Lung (tissue), 12 donors: ENCODE results near the gene CD300E. TPM values are rescaled to one million over a fixed set of nuclear protein-coding genes. Genes with fewer than 3 reads are reported as not detected.
"Not testable (repeated sequence)": the region's sequence is repeated elsewhere in the genome, so short reads cannot be mapped to it uniquely, and the experiment has no call there.

Experiments used
- ATAC-seq: fragments of 200-7000 bp; cut with Tn5 transposase; one replicate; pipeline ENCODE4 v1.9.1; 2020; ENCODE audit warnings: moderate number of reproducible peaks; ENCODE audit not compliant: insufficient read depth, low FRiP score
- DNase-seq, 3 donors: peaks; one replicate each; pipeline ENCODE4 v3.0.0-alpha.2; 2013 to 2017
- H3K27ac ChIP-seq, 2 donors: one replicate each; pipeline ENCODE4 v1.5.1; 2013; ENCODE audit warnings: mild to moderate bottlenecking in 2 of 2, moderate library complexity in 2 of 2, control low read depth in 1 of 2, inconsistent platforms in 1 of 2, low read depth in 1 of 2, low read length in 1 of 2
- H3K27me3 ChIP-seq, 3 donors: one replicate each; pipeline ENCODE4 v1.5.1; 2013; ENCODE audit warnings: low read length in 2 of 3; ENCODE audit not compliant: control insufficient read depth in 3 of 3, insufficient read depth in 3 of 3
- H3K36me3 ChIP-seq, 4 donors: one replicate each; pipeline ENCODE4 v1.5.1; 2013; ENCODE audit warnings: low read length in 4 of 4, mild to moderate bottlenecking in 1 of 4, moderate library complexity in 1 of 4; ENCODE audit not compliant: control insufficient read depth in 4 of 4, insufficient read depth in 4 of 4
- H3K4me1 ChIP-seq, 5 donors: one replicate each; pipeline ENCODE4 v1.5.1; 2013; ENCODE audit warnings: low read length in 5 of 5, mild to moderate bottlenecking in 2 of 5, moderate library complexity in 1 of 5; ENCODE audit not compliant: control insufficient read depth in 5 of 5, insufficient read depth in 5 of 5
- H3K4me3 ChIP-seq: one replicate; pipeline ENCODE4 v1.5.1; 2013; ENCODE audit warnings: mild to moderate bottlenecking, control low read depth, moderate library complexity
- H3K9ac ChIP-seq, 2 donors: one replicate each; pipeline ENCODE4 v1.5.1; 2013; ENCODE audit warnings: low read length in 2 of 2, control low read depth in 1 of 2; ENCODE audit not compliant: insufficient read depth in 1 of 2
- H3K9me3 ChIP-seq, 4 donors: one replicate each; pipeline ENCODE4 v1.5.1; 2013; ENCODE audit warnings: low read length in 3 of 4, mild to moderate bottlenecking in 1 of 4, moderate library complexity in 1 of 4; ENCODE audit not compliant: control insufficient read depth in 4 of 4, insufficient read depth in 3 of 4
- WGBS, 2 donors: extraction: QIAGEN DNeasy Blood & Tissue Kit; methylation state at CpG; one replicate each; pipeline ENCODE4 v1.1.7; 2013; 5-methylcytosine and 5-hydroxymethylcytosine counted together
- polyA plus RNA-seq, 2 donors: library from polyadenylated mRNA; stranded (reverse); fragments of 200-250 nt; gene quantifications; one replicate each; pipeline ENCODE4 v1.2.1, GENCODE V29; 2013
- total RNA-seq, 2 donors: library from RNA; depleted of rRNA in 1 of 2; stranded (reverse); fragments of >200 nt in 1 of 2; gene quantifications; one replicate each; pipeline ENCODE4 v1.2.1, GENCODE V29; 2014 to 2021
- TF ChIP-seq, protein P1 (sequence below): IDR thresholded peaks from 2 replicates; pipeline ENCODE4 v1.5.1; 2012; ENCODE audit warnings: mild to moderate bottlenecking; ENCODE audit errors: control extremely low read depth, extremely low read depth
- donor health status: control.
- donor health status: control.
- donor health status: Bipolar disorder and iron deficiency.
- donor health status: healthy.
- donor health status: DM: yes; HTN: yes; CAD: no.

The CD300E gene
- total and polyA plus RNA-seq, 4 donors, result 3.4 to 81.6 (median 11.2) TPM

DNA sequence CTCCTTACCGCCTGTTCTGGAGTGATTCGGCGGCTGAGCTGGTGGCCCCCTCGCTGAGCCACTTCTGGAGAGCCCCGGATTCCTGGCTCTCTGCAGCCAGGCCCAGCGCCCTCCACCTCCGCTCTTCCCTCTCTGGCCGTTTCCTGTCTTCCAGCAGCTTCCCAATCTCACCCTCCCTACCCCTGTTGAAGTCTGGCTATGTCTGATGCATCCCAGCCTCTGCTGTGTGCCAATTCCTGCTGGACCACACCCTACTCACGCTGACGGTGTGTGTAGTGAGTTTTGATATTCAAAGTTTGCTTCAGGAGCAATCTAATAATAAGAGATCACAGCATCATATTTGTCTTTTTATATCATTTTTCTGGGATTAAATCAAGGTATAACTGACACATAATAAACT lies 40.9 kb downstream of the CD300E start:
- Histone ChIP-seq H3K9me3 (peaks cover 0 to 11% (median 0%) of the 10 kb centered on the region in 4 donors), H3K36me3 (no peaks in the 10 kb centered on the region), H3K4me1 (no peaks in the 10 kb centered on the region), H3K27me3 (no peaks in the 10 kb centered on the region), H3K9ac (no peak overlapping the region), H3K27ac (no peak overlapping the region), H3K4me3 (no peak overlapping the region)
- DNase-seq (no peak), ATAC-seq (no peak)
- 75 to 84% methylated on average over 10 of the region's 10 CpGs for WGBS, 2 donors
- TF ChIP-seq, protein P1, sequence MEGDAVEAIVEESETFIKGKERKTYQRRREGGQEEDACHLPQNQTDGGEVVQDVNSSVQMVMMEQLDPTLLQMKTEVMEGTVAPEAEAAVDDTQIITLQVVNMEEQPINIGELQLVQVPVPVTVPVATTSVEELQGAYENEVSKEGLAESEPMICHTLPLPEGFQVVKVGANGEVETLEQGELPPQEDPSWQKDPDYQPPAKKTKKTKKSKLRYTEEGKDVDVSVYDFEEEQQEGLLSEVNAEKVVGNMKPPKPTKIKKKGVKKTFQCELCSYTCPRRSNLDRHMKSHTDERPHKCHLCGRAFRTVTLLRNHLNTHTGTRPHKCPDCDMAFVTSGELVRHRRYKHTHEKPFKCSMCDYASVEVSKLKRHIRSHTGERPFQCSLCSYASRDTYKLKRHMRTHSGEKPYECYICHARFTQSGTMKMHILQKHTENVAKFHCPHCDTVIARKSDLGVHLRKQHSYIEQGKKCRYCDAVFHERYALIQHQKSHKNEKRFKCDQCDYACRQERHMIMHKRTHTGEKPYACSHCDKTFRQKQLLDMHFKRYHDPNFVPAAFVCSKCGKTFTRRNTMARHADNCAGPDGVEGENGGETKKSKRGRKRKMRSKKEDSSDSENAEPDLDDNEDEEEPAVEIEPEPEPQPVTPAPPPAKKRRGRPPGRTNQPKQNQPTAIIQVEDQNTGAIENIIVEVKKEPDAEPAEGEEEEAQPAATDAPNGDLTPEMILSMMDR, result no peak

DNA sequence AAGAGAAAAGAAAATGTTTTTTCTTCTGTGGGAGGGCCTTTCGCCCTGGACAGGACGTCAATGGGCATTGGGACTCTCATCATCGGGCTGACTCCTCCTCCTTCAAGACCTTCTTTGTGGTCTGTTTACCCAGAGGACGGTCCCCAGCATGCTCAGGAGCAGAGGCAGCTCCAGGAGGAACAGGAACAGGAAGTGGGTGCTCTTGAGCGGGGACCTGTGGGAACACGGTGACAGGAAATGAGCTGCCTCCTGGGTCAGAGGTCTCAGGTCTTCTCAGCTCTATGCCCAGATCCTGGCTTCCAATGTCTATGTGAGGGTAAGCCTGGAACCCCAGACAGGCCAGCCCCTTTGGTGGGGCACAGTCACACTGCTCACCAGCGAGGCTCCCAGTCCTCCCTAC lies 43.6 kb downstream of the CD300E start:
- Histone ChIP-seq H3K27me3 (peaks cover 0 to 3% (median 0%) of the 10 kb centered on the region in 3 donors), H3K9ac (no peak overlapping the region), H3K27ac (no peak overlapping the region), H3K9me3 (peaks cover 0 to 13% (median 0%) of the 10 kb centered on the region in 4 donors), H3K4me3 (no peak overlapping the region), H3K36me3 (no peaks in the 10 kb centered on the region), H3K4me1 (no peaks in the 10 kb centered on the region)
- ATAC-seq, result no peak
- TF ChIP-seq, protein P1, result no peak
- 44 to 47% methylated on average over 7 of the region's 7 CpGs for WGBS, 2 donors
- no peak for DNase-seq

DNA sequence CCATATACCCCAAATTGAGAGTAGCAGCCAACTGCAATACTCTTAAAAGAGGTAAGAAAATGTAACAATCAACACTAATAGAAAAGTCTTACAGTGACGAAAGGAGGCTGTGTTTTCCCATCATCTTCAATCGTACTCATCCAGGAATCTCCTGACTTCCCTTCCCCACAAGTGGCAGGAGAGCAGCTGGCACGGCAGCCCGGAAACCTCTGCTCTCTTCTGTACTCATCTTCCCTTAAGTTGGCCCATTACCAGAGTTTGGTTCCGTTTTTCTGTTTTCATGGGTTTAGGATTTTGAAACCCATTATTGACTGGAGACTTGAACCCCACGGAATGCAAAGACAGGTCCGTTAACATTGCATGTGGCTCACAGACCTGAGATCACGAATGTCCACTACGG lies 44.6 kb downstream of the CD300E start:
- H3K9me3 ChIP-seq, result peaks cover 0 to 10% (median 0%) of the 10 kb centered on the region in 4 donors
- no peak overlapping the region for H3K4me3 ChIP-seq
- H3K27ac ChIP-seq, result no peak overlapping the region
- DNase-seq (no peak), ATAC-seq (no peak)
- 86 to 88% methylated on average over 9 of the region's 9 CpGs for WGBS, 2 donors
- no peaks in the 10 kb centered on the region for H3K36me3 ChIP-seq
- TF ChIP-seq, protein P1, result no peak
- H3K9ac ChIP-seq, result no peak overlapping the region
- H3K27me3 ChIP-seq, result peaks cover 0 to 3% (median 0%) of the 10 kb centered on the region in 3 donors
- no peaks in the 10 kb centered on the region for H3K4me1 ChIP-seq

DNA sequence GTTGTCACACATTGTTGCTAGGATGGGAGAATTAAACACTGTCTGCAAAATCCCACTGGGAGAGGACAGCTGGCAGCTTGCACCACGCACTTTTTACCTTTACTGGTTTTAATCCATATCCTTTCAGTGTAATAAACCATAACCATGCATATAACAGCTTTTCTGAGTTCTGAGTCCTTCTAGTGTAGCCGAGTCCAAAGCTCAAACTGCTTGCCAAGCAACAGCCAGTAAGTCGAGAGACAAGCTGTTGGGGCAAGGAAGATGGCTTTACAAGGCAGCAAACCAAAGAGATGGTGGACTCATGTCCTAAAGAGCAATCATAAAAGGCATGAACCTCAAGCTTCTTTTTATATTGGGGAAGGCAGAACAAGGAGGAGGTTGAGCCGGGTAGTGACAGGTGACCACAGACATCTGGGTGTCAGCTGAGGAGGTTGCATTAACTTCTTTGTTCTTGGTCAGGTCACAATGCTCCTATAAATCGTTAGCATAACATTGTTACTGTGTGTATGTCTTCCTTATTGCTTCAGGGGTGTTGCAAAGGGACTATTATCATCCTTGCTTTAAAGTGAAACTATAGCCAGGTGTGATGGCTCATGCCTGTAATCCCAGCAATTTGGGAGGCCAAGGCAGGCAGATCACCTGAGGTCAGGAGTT lies 48.9 kb downstream of the CD300E start:
- 73 to 80% methylated on average over 5 of the region's 5 CpGs for whole genome bisulfite sequencing, 2 donors
- TF ChIP-seq, protein P1, result no peak
- ATAC-seq, result no peak

DNA sequence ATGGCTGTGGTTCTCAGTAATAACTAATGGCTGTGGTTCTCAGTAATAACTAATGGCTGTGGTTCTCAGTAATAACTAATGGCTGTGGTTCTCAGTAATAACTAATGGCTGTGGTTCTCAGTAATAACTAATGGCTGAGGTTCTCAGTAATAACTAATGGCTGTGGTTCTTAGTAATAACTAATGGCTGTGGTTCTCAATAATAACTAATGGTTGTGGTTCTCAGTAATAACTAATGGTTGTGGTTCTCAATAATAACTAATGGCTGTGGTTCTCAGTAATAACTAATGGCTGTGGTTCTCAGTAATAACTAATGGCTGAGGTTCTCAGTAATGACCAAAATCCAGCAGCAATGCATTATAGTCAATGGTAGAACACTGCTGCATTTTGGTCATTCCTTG lies 49.9 kb downstream of the CD300E start:
- not testable (repeated sequence) for H3K36me3 ChIP-seq, DNase-seq, H3K9ac ChIP-seq, H3K4me1 ChIP-seq, H3K9me3 ChIP-seq, H3K27me3 ChIP-seq, ATAC-seq, H3K27ac ChIP-seq, H3K4me3 ChIP-seq

More for the DNA sequence above, 48.9 kb downstream of the CD300E start:
- H3K4me3 ChIP-seq, result no peak overlapping the region
- H3K4me1 ChIP-seq, result no peaks in the 10 kb centered on the region
- peaks cover 0 to 6% (median 0%) of the 10 kb centered on the region in 3 donors for H3K27me3 ChIP-seq
- no peak overlapping the region for H3K9ac ChIP-seq
- no peak overlapping the region for H3K27ac ChIP-seq
- no peaks in the 10 kb centered on the region for H3K36me3 ChIP-seq
- DNase-seq, result no peak
- H3K9me3 ChIP-seq, result peaks cover 0 to 3% (median 0%) of the 10 kb centered on the region in 4 donors
